Gastroesophageal sphincter (tissue), 2 donors: Measurements from ENCODE around the gene PRDM16.

Source experiments
- POLR2A ChIP-seq, 2 donors: fragments of 450-650 bp; IDR thresholded peaks; one replicate each; pipeline ENCODE4 v1.6.1; 2017; ENCODE audit warnings: antibody characterized with exemption in 2 of 2, mild to moderate bottlenecking in 2 of 2, moderate library complexity in 1 of 2
- POLR2AphosphoS5 ChIP-seq: sonication (generic); formaldehyde crosslinking; IDR thresholded peaks from one replicate; pipeline ENCODE4 v1.6.1; 2017; ENCODE audit warnings: antibody characterized with exemption

- TF ChIP-seq POLR2A (IDR thresholded peaks at IDR 0.05), result no peak
- TF ChIP-seq POLR2AphosphoS5, result no peak
These were observed 363.3 kb downstream of the PRDM16 start for GRCh38 chr1:3432306-3432705.
